GM13976 (cell line): Measurements from ENCODE around the gene SOX2.

Source experiments
- DNase-seq: peaks from one replicate; pipeline ENCODE4 v3.0.0; 2012; ENCODE audit warnings: low spot score
- in situ Hi-C: fragments of 300-500 bp; cut with MboI; formaldehyde crosslinking; loops from one replicate; pipeline ENCODE4 v1.12.0; 2022; ENCODE audit warnings: low sequenced_read_pairs, mixed read lengths, inconsistent platforms; ENCODE audit not compliant: unreplicated experiment
- TF ChIP-seq, protein P1 (sequence below): IDR thresholded peaks from 2 replicates; pipeline ENCODE4 v1.5.1; 2012; ENCODE audit warnings: borderline replicate concordance, mild to moderate bottlenecking; ENCODE audit not compliant: insufficient read depth; ENCODE audit errors: extremely low read depth, missing control alignments, control extremely low read depth

SOX2 gene

DNA sequence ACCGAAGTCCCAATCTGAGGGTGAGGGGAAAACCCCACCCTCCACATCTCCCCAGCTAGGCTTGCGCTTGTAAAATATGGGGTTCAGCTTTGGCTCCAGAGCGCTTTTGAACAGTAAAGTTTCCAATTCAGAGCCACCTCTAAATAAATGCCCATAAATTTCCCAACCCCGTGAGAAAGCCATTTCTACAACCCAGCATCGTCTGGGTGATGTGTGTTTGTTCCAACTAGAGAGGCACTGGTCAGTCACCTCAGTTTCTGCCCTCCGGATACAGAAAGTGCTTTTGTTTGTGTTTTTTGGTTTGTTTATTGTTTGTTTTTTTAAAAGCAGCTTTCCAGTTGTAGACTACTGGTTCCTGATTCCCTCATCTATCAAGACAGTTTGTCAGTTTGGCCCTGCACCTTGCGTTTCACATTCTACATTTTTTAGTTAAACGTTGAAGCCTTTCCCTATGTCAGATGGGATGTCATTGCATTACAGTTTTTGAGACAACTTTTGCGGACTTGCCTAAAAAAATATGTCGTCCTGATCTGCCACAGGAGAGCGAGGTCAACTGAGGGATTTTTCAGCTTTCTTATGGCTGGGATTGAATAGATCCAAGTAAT lies 15.0 kb upstream of the SOX2 start:
- in situ Hi-C loops, result no loop called here
- TF ChIP-seq, protein P1, sequence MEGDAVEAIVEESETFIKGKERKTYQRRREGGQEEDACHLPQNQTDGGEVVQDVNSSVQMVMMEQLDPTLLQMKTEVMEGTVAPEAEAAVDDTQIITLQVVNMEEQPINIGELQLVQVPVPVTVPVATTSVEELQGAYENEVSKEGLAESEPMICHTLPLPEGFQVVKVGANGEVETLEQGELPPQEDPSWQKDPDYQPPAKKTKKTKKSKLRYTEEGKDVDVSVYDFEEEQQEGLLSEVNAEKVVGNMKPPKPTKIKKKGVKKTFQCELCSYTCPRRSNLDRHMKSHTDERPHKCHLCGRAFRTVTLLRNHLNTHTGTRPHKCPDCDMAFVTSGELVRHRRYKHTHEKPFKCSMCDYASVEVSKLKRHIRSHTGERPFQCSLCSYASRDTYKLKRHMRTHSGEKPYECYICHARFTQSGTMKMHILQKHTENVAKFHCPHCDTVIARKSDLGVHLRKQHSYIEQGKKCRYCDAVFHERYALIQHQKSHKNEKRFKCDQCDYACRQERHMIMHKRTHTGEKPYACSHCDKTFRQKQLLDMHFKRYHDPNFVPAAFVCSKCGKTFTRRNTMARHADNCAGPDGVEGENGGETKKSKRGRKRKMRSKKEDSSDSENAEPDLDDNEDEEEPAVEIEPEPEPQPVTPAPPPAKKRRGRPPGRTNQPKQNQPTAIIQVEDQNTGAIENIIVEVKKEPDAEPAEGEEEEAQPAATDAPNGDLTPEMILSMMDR, result no peak

DNA sequence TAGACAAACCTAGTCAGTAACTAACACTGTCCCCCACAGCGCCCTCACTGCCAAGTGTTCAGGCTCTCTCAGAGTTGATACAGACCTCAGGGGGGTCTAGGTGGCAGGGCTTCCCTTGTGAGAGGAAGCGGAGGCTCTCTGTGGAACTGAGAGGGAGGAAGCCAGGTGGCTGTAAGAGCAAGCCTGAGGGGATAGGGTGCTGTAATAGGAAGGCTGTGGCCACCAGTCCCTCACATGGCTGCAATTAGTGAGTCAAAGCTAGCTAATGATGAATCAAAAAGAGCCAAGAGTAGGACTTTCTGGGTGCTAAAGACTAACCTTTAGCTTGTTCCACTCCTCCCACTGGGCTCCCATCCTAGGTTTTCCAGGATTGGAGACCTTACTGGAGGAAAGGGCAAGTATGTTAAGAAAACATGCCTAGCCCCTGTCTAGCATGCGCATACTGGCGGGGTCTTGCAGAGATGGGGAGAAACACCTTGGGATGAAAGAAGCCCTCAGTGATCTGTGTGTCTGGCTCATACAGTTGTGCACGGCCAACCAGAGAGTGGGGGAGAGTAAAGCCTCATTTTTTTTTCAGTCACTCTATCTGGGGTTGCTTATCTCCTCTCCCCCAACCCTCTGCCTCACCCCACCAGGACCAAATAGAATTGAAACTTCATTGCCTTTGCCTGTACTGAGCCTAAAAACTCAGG lies 13.3 kb upstream of the SOX2 start:
- in situ Hi-C loops, result no loop called here
- DNase-seq, result no peak
- TF ChIP-seq, protein P1, result no peak

More for the DNA sequence above, 15.0 kb upstream of the SOX2 start:
- no peak for DNase-seq

DNA sequence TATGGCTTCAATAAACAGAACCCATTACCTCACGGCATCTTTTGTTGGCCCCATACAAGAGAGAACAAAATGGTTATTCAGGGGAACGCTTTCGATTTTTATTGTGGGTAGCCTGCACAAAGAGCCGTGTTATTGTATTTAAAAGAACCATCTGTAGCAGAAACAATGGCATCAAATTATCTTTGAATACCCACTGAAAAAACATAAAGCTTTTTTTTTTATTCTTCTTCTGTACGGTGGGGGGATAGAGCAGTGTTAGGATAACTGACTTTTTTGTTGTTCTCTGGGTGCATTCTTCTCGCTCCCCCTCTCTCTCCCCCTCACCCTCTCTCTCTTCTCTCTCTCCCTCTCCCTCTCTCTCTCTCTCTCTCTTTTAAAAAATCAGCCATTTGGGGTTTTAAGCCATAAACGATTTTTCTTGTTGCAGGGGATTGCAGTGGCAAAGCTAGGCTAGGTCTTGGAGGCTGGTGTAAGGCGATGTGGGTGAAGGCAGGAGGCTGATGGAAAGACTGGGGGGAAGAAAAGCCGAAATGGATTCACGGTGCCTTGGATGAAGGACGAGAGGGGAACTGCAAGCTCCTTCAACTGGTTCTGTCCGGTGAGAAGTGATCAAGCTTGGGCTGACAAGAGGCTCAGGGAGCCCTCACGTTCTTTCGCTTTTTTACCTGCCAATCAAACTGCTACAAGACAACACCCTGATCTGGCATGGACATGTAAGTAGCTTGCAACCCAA lies 12.4 kb upstream of the SOX2 start:
- TF ChIP-seq, protein P1, result no peak
- in situ Hi-C loops, result no loop called here
- no peak for DNase-seq

DNA sequence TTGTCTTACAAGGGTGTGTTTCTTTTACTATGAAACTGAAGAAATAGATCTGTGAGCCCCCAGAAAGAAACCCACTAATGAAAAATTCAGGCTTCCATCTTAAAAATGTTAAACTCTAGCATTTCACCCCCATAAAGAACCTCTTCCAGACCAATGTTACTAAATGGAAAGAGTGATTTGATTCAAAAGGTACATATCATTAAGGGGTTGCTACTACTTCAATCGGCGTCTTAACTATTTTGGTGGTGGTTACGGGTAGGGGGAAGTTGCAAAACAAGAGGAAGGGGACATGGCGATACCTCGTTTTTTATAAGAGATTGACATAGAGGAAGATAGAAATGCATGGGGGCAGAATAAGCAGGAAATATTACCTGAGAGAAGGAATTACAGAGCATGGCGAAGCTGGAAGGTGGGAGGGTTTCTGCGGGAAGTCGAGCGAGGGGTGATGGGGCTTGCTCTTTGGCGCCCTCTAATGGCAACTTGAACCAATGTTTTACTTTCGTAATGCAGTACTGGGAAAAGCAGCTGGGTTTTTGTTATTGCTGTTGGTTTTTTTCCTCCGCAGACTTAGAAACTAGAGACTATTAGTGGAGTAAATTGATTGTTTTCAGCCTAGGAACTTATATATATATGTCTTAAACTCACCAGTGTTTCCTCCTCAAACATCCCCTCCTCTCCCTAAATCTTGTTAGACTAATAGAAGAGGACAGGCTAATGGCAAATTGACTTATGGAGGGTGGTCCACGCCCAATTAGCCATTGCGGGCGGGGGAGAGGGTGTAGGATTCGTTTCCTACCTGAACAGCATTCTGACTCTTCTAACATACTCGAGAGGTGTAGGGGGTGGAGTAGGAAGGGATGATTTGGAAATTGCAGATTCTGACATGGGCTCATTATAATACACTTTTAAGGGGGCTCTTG lies 11.3 kb upstream of the SOX2 start:
- DNase-seq, result peak; percentile 72
- in situ Hi-C loops, result loop anchor here (10.0 to 25.0 kb wide), 2 partner anchors 562 to 984 kb away; no protein-coding TSS in a partner anchor

DNA sequence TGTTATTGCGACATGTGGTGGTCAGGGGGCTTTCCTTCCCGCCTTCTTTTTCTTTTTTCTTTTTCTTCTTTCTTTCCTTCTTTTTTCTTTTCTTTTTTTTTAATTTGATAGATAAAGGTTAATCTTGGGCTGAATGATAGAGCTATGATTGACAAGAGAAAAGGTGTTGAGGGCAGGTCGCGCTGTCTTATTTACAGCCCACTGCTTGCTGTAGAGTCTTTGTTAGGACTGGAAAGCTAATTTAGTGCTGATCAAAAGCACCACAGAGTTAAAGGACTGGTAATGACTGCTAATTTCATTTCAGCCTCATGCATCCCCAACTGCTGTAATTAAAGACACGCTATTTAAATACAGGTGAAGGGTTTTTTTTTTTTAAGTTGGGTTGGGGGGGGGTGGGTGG lies 10.6 kb upstream of the SOX2 start:
- TF ChIP-seq, protein P1, result no peak
- no peak for DNase-seq
- in situ Hi-C loops, result loop anchor here (10.0 to 25.0 kb wide), 2 partner anchors 561 to 984 kb away; no protein-coding TSS in a partner anchor

More for the DNA sequence above, 11.3 kb upstream of the SOX2 start:
- TF ChIP-seq, protein P1, result peak; percentile 88
